ENCODE data around the gene TRIM67. TPM values are rescaled to one million over a fixed set of nuclear protein-coding genes. Genes with fewer than 3 reads are reported as not detected.

The TRIM67 gene
- total RNA-seq, 1 experiment from 2014 or later = not detected

DNA sequence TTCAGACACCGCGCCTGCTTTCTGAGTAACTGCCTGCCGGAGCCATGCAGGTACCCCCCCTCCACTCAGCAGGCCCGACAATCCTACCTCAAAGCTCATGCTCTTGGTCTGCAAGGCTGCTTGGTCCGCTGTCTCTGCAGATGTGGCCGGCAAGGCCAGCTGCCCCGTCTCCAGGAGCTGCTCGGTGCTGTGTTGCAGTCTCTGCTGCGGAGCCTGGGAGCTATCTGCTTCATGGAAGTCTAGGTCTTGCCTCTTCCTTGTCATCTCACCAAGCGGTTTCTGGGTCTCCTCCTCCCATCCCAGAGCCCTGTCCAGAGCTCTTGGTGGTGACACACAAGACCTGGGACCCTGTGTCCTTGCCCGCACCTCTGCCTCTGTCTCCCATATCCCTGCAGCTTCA, 55.2 kb downstream of the TRIM67 start:
- Histone ChIP-seq H3K4me1 (ENCODE audit: low read length) (peaks cover 19% of the 10 kb centered on the region), H2AFZ (ENCODE audit: low read length) (no peak overlapping the region), H3K36me3 (ENCODE audit: insufficient read depth, low read length) (no peaks in the 10 kb centered on the region), H3K4me2 (ENCODE audit: low read depth, low read length, poor library complexity, severe bottlenecking) (no peak overlapping the region), H4K20me1 (ENCODE audit: insufficient read depth, low read depth, low read length) (no peaks in the 10 kb centered on the region), H3K27ac (ENCODE audit: low read length) (no peak overlapping the region), H3K9ac (ENCODE audit: low read length) (no peak overlapping the region), H3K79me2 (ENCODE audit: low read length) (no peaks in the 10 kb centered on the region), H3K9me2 (replicated peaks; ENCODE audit: insufficient read depth, low read length) (no peaks in the 10 kb centered on the region), H3K4me3 (ENCODE audit: low read length) (no peak overlapping the region), H3K27me3 (ENCODE audit: low read length) (no peaks in the 10 kb centered on the region), H3K9me3 (ENCODE audit: low read length) (no peaks in the 10 kb centered on the region)
- no peak for DNase-seq

DNA sequence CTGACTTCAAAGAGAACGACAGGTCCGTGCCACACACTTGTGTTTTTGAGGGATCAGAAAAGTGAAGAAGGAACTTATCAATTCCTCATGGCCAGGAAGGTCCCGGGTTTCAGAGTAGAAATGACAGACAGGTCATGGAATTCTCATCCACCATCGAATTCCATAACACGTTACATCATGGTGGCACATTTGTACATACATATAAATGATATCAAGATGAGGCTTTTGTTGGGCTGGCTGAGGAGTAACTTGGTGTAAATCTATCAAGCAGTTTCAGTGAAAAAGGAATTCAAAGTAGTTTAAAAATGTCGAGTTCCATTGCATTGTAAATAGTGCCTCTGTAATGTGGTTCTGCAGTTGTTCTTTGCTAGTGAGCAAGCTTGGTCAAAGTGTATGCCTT, 56.2 kb downstream of the TRIM67 start:
- Histone ChIP-seq H3K9ac (ENCODE audit: low read length) (no peak overlapping the region), H3K4me3 (ENCODE audit: low read length) (no peak overlapping the region), H4K20me1 (ENCODE audit: insufficient read depth, low read depth, low read length) (no peaks in the 10 kb centered on the region), H3K4me2 (ENCODE audit: low read depth, low read length, poor library complexity, severe bottlenecking) (no peak overlapping the region), H3K9me2 (replicated peaks; ENCODE audit: insufficient read depth, low read length) (no peaks in the 10 kb centered on the region), H3K27ac (ENCODE audit: low read length) (no peak overlapping the region), H2AFZ (ENCODE audit: low read length) (no peak overlapping the region), H3K27me3 (ENCODE audit: low read length) (no peaks in the 10 kb centered on the region), H3K9me3 (ENCODE audit: low read length) (no peaks in the 10 kb centered on the region), H3K4me1 (ENCODE audit: low read length) (peaks cover 19% of the 10 kb centered on the region), H3K79me2 (ENCODE audit: low read length) (no peaks in the 10 kb centered on the region), H3K36me3 (ENCODE audit: insufficient read depth, low read length) (no peaks in the 10 kb centered on the region)
- no peak for DNase-seq

DNA sequence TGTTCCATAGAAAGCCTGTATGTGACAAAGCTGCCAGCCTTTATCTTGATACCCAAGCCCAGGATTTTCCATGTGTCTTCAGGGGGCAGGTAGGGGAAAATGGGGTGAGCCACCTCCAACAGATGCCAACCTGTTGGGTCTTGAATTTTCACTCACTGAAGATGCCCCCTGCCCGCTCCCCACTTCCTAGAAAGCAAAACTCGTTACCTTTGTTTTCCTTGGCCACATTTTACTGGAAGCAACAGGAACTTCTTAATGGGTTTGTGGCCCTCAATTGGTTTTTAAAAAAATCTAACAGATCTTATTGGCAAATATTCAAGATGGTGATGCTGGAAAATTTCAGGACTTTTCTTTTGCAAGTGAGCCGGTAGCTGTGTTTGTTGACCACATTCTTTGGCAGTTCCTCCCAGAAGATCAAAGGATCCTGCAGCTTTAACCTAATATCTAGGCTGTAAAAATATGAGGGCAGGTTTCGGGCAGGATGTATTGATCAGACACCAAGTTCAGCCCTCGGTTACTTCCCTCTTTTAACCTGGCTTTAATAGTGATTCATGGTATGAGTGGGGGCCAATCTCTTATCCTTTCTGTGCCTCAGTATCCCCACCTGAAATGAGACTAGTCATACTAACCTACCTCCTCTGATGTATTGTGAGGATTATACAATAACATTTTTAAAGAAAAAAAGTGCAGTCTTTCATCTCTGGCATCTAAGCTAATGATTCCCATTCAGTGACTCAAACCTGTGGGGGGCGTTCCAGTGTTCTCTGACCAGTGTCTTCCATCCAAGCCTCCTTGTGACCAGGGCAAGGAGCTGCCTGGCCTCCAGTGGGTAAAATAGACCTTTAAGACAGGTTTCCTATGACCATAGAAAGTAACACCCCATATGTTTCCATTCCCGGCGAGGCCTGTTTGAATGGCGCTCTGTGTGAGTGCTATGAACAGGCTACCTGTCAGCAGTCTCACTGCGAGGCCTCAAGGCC, 57.9 kb downstream of the TRIM67 start:
- H4K20me1 ChIP-seq (ENCODE audit: insufficient read depth, low read depth, low read length) = no peaks in the 10 kb centered on the region
- H3K36me3 ChIP-seq (ENCODE audit: insufficient read depth, low read length) = peaks cover 3% of the 10 kb centered on the region; the same call in 1 of the 2 replicates
- no peaks in the 10 kb centered on the region for H3K79me2 ChIP-seq (ENCODE audit: low read length)
- no peak overlapping the region for H3K27ac ChIP-seq (ENCODE audit: low read length)
- H3K4me3 ChIP-seq (ENCODE audit: low read length) = no peak overlapping the region
- no peak overlapping the region for H2AFZ ChIP-seq (ENCODE audit: low read length)
- no peaks in the 10 kb centered on the region for H3K27me3 ChIP-seq (ENCODE audit: low read length)
- H3K4me1 ChIP-seq (ENCODE audit: low read length) = peaks cover 18% of the 10 kb centered on the region
- no peak for DNase-seq
- no peaks in the 10 kb centered on the region for H3K9me3 ChIP-seq (ENCODE audit: low read length)
- no peaks in the 10 kb centered on the region for H3K9me2 ChIP-seq (replicated peaks; ENCODE audit: insufficient read depth, low read length)
- no peak overlapping the region for H3K4me2 ChIP-seq (ENCODE audit: low read depth, low read length, poor library complexity, severe bottlenecking)
- no peak overlapping the region for H3K9ac ChIP-seq (ENCODE audit: low read length)

DNA sequence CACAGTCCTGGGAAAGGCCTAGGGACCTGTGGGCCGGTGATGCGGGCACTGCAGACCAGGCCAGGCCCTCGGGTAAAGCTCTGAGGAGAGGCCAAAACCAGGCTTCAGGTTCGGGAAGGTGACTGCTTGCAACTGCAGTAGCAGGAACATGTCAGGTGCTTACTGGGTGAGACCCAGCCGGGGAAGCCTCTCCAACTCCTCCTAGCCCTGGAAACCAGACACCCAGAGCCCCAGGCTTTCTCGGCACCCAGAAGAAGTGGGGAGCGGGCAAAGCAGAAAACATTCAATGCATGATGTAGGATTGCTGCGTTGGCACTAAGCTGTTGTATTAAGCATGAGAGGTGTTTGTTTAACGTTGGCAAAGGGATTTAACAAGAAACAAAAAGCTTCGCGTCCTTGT, 58.9 kb downstream of the TRIM67 start:
- no peaks in the 10 kb centered on the region for H3K27me3 ChIP-seq (ENCODE audit: low read length)
- H3K4me2 ChIP-seq (ENCODE audit: low read depth, low read length, poor library complexity, severe bottlenecking) = no peak overlapping the region
- H3K4me1 ChIP-seq (ENCODE audit: low read length) = peaks cover 7% of the 10 kb centered on the region

DNA sequence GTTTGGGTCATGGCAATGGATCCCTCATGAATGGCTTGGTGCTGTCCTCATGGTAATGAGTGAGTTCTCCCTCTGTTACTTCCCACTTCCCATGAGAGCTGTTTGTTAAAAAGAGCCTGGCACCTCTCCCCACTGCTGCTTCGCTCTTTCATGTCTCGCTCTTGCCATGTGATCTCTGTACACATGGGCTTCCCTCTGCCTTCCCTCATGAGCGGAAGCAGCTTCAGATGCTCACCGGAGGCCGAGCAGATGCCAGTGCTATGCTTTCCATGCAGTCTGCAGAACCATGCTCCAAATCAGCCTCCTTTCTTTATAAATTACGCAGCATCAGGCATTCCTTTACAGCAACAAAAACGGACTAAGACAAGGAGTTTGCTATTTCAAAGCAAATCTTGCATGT, 64.3 kb downstream of the TRIM67 start:
- Histone ChIP-seq H3K36me3 (ENCODE audit: insufficient read depth, low read length) (peaks cover 35% of the 10 kb centered on the region; the same call in 1 of the 2 replicates), H3K79me2 (ENCODE audit: low read length) (peaks cover 24% of the 10 kb centered on the region), H3K4me1 (ENCODE audit: low read length) (no peaks in the 10 kb centered on the region), H3K4me2 (ENCODE audit: low read depth, low read length, poor library complexity, severe bottlenecking) (no peak overlapping the region), H3K9me3 (ENCODE audit: low read length) (no peaks in the 10 kb centered on the region), H3K9me2 (replicated peaks; ENCODE audit: insufficient read depth, low read length) (no peaks in the 10 kb centered on the region), H3K4me3 (ENCODE audit: low read length) (no peak overlapping the region), H4K20me1 (ENCODE audit: insufficient read depth, low read depth, low read length) (no peaks in the 10 kb centered on the region), H3K27me3 (ENCODE audit: low read length) (no peaks in the 10 kb centered on the region), H3K9ac (ENCODE audit: low read length) (no peak overlapping the region), H2AFZ (ENCODE audit: low read length) (no peak overlapping the region), H3K27ac (ENCODE audit: low read length) (no peak overlapping the region)
- DNase-seq = no peak

More for the DNA sequence above, 58.9 kb downstream of the TRIM67 start:
- Histone ChIP-seq H3K4me3 (ENCODE audit: low read length) (no peak overlapping the region), H3K9ac (ENCODE audit: low read length) (no peak overlapping the region), H3K27ac (ENCODE audit: low read length) (no peak overlapping the region), H3K9me3 (ENCODE audit: low read length) (no peaks in the 10 kb centered on the region), H3K79me2 (ENCODE audit: low read length) (no peaks in the 10 kb centered on the region), H2AFZ (ENCODE audit: low read length) (no peak overlapping the region), H3K36me3 (ENCODE audit: insufficient read depth, low read length) (peaks cover 9% of the 10 kb centered on the region; the same call in 1 of the 2 replicates), H4K20me1 (ENCODE audit: insufficient read depth, low read depth, low read length) (no peaks in the 10 kb centered on the region), H3K9me2 (replicated peaks; ENCODE audit: insufficient read depth, low read length) (no peaks in the 10 kb centered on the region)
- DNase-seq = no peak

DNA sequence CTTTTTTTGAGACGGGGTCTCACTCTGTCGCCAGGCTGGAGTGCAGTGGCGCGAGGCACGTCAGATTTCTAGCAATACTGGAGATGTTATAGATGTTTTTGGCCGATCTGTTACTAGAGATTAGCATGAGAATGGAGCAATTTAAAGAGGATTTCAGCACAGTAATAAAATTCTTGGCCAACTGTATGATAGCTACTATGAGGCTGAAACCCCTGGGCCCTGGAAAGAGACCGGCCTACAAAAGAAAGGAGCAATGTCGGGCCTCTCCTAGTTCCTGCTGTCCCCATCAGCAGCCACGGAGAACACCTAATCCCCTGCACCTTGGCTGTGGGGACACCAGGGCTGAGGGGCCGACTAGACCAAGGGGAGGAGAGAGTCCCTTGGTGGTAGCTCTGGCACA, 69.7 kb downstream of the TRIM67 start:
- Histone ChIP-seq H3K27ac (ENCODE audit: low read length) (no peak overlapping the region), H2AFZ (ENCODE audit: low read length) (no peak overlapping the region), H3K4me2 (ENCODE audit: low read depth, low read length, poor library complexity, severe bottlenecking) (no peak overlapping the region), H3K9me3 (ENCODE audit: low read length) (no peaks in the 10 kb centered on the region), H4K20me1 (ENCODE audit: insufficient read depth, low read depth, low read length) (no peaks in the 10 kb centered on the region), H3K79me2 (ENCODE audit: low read length) (peaks cover 71% of the 10 kb centered on the region), H3K36me3 (ENCODE audit: insufficient read depth, low read length) (peaks cover 28% of the 10 kb centered on the region; the same call in 1 of the 2 replicates), H3K4me1 (ENCODE audit: low read length) (peaks cover 7% of the 10 kb centered on the region), H3K9me2 (replicated peaks; ENCODE audit: insufficient read depth, low read length) (no peaks in the 10 kb centered on the region), H3K4me3 (ENCODE audit: low read length) (no peak overlapping the region), H3K9ac (ENCODE audit: low read length) (no peak overlapping the region), H3K27me3 (ENCODE audit: low read length) (no peaks in the 10 kb centered on the region)
- no peak for DNase-seq

DNA sequence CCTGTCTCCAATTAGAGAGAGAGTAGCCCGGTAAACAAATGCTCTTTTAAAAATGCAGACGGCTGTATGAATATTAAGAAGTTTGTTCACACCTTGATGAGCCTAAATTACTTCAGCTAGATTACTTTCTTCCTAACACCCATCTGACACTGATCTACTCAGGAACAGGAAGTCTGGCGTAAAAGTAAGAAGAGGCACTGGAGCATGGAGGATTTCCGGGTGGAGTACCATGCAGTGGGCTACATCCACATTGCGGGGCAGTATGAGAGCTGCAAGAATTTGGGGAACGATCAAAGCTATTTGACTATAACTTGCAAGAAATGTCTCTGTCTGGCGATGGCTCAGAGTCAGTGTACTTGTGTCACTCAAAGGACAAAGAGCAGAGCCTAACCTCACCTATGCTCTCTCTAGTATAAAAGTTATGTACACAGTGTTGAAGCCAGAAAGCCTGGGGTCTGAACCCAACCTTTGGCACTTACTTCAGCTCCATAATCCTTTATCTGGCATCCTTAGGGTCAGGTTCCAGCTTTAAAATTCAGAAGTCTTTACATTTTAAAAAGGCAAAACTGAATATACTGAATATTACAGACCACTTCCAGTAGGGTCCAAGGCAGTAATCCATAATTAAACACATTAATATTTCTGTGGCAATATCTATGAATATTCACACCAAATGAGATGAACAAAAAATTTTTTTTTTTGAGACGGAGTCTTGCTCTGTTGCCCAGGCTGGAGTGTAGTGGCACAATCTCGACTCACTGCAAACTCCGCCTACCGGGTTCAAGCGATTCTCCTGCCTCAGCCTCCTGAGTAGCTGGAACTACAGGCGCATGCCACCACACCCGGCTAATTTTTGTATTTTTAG, 71.2 kb downstream of the TRIM67 start:
- H3K27ac ChIP-seq (ENCODE audit: low read length) = no peak overlapping the region
- peaks cover 7% of the 10 kb centered on the region for H3K4me1 ChIP-seq (ENCODE audit: low read length)
- H3K9me2 ChIP-seq (replicated peaks; ENCODE audit: insufficient read depth, low read length) = no peaks in the 10 kb centered on the region
- H3K27me3 ChIP-seq (ENCODE audit: low read length) = no peaks in the 10 kb centered on the region
- H4K20me1 ChIP-seq (ENCODE audit: insufficient read depth, low read depth, low read length) = no peaks in the 10 kb centered on the region
- no peak overlapping the region for H3K4me3 ChIP-seq (ENCODE audit: low read length)
- no peak overlapping the region for H2AFZ ChIP-seq (ENCODE audit: low read length)
- peaks cover 81% of the 10 kb centered on the region for H3K79me2 ChIP-seq (ENCODE audit: low read length)
- H3K36me3 ChIP-seq (ENCODE audit: insufficient read depth, low read length) = peaks cover 27% of the 10 kb centered on the region; the same call in 1 of the 2 replicates
- no peak overlapping the region for H3K4me2 ChIP-seq (ENCODE audit: low read depth, low read length, poor library complexity, severe bottlenecking)
- no peaks in the 10 kb centered on the region for H3K9me3 ChIP-seq (ENCODE audit: low read length)
- no peak overlapping the region for H3K9ac ChIP-seq (ENCODE audit: low read length)
- no peak for DNase-seq
